AML-193 (cell line): ENCODE results near the gene FBXO36.
"Not testable (repeated sequence)": the region's sequence is repeated elsewhere in the genome, so short reads cannot be mapped to it uniquely, and the experiment has no call there.

Experiments used
- DNase-seq, 2 experiments: peaks; one replicate each; lab custom pipeline; 2025; lab: John Stamatoyannopoulos, UW

Gene FBXO36

DNA sequence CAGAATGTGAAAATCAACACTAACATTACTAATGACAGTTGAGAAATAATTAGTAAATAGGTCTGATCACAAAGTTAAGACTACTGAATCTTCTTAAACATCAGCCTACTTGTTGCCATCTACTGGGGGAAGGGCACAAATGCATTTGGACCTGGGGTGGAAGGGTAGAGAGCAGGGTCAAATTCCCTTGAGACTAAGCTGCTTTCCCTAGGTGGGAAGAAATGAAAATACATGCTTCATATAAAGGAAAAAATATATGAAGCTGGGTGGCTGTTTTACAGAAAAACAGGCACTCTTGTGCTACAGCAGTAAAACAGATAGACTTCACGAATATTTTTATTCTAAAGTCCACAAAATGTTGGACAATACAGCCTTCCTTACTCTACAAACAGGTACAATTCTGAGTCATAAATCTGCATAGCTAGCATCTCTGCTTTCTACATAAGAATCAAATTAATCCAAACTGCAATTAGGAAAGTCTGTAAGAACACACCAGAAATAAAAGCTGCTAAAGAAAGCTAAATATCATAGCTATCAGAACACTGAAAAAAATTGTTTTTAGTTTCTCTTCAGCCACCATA, 11.4 kb upstream of the FBXO36 start:
- DNase-seq: peak in 1 of 2 experiments; percentile 8

GRCh38 chr2:229914171-229914570, 8.1 kb upstream of the FBXO36 start:
- peak; percentile 56 to 69 for DNase-seq

GRCh38 chr2:229917793-229918192, 4.5 kb upstream of the FBXO36 start:
- no peak for DNase-seq

- DNase-seq: no peak
Observed at GRCh38 chr2:229920011-229920641, 2.2 kb upstream of the FBXO36 start.

- DNase-seq: peak; percentile 51 to 54
Observed at GRCh38 chr2:229921101-229921891, 1.0 kb upstream of the FBXO36 start.

DNA sequence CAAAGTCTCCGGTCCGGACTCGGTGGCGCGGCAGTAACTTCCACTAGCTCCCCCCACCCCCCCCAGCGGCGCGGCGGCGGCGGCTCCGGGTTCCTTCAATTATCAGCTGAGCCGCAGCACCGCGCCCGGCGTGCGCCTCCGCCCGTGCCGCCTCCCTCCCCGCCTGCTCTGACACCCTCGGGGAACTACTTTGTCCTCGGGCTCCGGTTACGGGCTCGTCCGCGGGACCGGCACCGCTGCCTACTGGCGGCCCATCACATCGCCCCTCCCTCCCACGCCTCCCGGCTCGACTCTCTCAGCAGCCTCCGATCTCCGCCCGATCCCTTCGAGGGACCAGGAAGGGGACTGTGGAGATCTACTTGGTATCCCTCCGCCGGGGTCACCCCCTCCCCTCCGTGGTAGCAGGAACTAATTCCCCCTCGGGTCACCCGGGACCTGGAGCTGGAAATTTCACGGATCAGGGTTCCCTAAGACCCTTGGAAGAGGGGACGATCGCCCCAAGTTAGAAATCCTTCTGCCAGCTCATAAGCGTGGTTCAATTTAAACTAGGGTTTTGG, 333 bp upstream of the FBXO36 start, which contains the start of gene TRIP12:
TRIP12 (minus strand) TSS at position 118 of the 557 bp plus-strand sequence. CDS start 41,930 bp downstream, outside the sequence.
- peak; percentile 85 to 92 for DNase-seq

GRCh38 chr2:229924541-229924940, 2.2 kb downstream of the FBXO36 start:
- not testable (repeated sequence) for DNase-seq

DNA sequence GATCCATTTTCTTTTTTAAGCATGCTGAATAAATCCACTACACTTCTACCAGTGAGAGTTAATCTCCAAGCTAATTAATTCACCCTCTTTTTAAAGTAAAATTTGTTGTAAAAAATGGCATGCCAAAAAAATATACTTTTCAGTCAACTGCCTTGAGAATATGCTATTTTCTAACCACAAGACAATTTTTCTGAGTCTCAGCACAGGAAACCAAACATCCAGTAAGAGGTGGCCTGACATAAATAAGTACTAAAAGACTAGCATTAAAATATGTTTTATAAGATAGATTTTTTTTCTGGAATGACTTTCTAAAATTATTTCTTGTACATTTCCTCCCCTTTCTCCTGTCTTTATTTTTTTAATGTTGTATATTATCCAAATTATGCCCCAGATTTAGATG, 2.9 kb downstream of the FBXO36 start:
- no peak for DNase-seq

- no peak for DNase-seq
Observed at GRCh38 chr2:229927817-229928321, 5.6 kb downstream of the FBXO36 start.

- no peak for DNase-seq
Observed at GRCh38 chr2:229930656-229931055, 8.4 kb downstream of the FBXO36 start.

DNA sequence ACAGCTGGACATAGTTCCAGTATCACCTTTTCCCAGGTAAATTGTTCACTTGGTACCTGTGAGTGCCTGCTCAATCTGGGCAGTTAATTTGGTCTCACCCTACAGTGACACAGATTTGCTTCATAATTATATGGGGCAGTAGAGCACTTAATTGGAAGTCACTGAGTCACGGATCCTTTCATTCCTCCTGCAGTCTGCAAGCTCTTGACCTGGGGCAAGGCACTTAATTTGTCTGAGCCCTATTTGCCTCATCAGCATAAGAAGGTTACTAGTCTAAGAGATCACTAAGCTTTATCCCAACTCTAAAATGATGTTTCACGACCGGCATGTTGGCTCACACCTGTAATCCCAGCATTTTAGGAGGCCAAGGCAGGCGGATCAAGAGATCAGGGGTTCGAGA, 8.9 kb downstream of the FBXO36 start:
- DNase-seq: no peak

- no peak for DNase-seq
Observed at GRCh38 chr2:229937537-229937936, 15.2 kb downstream of the FBXO36 start.

- DNase-seq: no peak
Observed at GRCh38 chr2:229942671-229943070, 20.4 kb downstream of the FBXO36 start.

DNA sequence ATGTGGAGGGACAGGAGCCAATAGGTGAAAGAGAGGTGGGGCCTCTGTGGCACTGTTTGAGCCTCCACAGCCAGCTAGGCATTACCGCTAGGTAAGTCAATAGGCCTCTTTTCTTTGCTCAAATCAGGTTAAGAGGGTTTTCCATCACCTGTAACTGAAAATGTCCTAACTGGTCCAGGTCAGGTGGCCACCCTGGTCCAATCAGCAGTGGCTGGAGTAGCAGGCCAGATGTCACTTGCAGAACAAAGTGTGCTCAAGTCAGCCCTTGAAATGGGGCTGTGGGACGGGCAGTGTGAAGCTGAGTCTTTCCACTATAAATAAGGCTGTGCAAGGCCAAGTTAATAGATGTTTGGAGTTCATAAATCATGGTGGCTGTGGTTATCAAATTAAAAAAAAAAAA, 20.9 kb downstream of the FBXO36 start:
- DNase-seq: no peak

DNA sequence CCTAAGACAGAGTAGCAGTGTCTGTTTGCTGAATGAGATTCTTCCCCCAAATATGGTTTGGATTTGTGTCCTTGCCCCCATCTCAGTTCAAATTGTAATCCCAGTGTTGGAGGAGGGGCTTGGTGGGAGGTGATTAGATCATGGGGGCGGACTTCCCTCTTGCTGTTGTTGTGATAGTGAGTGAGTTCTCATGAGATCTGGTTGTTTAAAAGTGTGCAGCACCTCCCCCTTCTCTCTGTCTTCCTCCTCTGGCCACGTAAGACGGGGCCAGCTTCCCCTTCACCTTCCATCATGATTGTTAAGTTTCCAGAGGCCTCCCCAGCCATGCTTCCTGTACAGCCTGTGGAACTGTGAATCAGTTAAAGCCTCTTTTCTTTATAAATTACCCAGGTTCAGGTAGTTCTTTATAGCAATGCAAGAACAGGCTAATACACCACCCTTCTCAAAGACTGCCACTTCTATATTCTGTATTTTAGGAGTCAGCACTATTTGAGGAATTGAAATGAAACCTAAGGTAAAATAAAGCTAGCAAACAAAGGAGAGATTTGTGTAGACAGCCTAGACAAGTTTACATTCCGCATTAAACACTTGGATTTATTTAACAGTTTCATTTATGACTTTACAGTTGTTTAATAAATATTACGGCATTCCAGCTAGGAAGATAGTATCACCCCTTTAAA, 21.6 kb downstream of the FBXO36 start:
- no peak for DNase-seq

- DNase-seq: no peak
Observed at GRCh38 chr2:229945975-229946374, 23.7 kb downstream of the FBXO36 start.

DNA sequence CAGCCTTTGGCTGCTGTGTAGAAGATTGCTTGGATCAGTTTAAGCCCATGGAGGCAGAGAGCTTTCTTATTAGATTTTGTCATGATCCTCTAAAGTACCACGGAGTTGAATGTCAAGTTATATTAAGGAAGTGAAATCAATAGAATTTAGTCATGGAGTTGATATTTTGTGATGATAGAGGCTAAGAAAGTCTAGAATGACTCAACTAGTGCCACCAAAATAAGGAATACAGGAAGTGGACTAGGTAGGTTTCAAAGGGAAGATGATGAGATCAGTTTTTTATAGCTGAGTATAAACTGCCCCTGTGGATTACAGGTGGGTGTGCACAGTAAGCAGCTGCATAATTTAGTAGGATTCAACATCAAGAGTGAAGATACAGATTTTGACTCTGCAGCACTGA, 25.2 kb downstream of the FBXO36 start:
- DNase-seq: no peak

DNA sequence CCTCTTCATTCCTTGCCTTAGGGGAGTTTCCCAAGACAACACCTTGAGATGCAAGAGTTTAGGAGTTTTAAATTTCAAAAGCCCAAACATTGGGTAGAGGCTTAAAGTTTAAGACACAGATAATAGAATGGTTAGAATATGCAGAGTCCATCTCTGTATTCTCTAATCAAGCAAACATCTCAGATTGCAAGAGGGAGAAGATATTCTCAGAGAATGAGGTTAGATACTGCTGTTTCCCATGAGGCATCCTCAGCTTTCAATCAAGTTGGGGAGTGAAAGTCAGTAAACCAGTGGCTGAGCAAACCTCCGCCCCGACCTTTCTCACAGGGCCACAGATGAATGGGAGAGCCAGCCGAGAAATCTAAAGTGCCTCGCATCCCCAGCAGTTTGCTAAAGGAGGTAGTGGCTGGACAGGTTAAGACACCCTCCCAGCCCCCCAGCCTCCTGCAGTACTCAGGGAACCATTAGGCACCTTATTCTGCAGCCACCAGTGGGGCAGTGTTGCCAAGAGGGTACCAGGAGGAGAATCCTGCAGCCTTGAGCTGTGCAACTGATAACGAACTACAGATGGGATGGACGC, 30.0 kb downstream of the FBXO36 start:
- DNase-seq: no peak

DNA sequence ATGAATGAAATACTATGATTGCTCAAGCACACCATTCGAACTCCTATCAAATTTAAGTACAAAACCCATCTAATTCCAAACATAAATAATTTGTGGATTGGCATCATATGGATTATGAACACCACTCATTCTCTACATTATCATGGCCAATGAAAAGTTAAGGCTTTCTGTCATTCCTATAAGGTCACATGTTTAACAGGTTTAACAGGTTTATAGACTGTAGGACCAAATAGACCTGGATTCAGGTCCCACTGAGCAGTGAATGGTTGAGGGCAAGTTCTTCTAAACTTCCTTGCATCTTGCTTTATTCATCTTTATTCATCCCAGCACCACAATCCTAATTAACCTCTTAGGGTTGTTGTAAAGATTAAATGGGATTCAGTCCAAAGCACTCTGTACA, 33.4 kb downstream of the FBXO36 start:
- DNase-seq: no peak

DNA sequence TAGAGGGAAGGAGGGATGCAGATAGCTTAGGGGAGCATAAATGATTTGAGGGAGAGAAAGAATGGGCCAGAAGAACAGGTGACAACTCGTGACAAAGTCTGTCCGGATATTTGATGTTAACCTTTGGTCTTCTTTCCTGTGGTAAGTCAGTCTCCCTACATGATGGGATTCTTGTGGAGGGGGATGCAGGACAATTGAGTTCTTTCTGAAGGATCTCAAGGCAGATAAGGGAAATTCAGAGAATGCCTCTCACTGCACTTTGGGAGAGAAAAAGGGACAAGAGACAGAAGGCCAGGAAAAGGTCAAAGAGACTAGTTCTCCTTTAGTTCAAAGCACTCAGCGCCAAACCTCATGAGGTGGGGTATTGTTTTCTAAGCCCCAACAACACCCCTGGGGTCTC, 34.2 kb downstream of the FBXO36 start:
- no peak for DNase-seq

DNA sequence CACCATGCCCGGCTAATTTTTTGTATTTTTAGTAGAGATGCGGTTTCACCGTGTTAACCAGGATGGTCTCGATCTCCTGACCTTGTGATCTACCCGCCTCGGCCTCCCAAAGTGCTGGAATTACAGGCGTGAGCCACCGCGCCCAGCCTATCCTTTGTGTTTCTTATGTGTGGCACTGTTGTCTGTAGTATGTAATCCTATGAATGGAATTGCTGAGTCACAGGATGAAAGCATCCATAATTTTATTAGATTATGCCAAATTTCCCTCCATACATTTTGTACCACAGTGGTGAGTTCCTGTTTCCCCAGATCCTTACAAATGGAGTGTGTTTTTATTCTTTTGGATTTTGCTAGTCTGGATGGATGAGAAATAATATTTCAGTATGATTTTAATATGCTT, 41.3 kb downstream of the FBXO36 start:
- DNase-seq: not testable (repeated sequence)

DNA sequence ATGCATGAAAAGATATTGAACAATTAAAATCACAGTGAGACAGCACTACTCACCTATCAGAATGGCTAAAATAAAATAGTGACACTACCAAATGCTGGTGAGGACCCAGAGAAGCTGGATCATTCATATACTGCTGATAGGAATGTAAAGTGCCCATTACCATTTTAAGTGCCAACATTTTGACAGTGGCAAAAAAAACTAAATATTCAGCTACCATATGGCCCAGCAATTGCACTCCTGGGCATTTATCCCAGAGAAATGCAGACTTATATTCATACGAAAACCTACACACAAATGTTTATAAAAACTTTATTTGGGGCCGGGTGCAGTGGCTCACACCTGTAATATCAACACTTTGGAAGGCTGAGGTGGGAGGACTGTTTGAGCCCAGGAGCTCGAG, 47.6 kb downstream of the FBXO36 start:
- DNase-seq: no peak
